ENCODE data around the gene ANTXR1.

DNA sequence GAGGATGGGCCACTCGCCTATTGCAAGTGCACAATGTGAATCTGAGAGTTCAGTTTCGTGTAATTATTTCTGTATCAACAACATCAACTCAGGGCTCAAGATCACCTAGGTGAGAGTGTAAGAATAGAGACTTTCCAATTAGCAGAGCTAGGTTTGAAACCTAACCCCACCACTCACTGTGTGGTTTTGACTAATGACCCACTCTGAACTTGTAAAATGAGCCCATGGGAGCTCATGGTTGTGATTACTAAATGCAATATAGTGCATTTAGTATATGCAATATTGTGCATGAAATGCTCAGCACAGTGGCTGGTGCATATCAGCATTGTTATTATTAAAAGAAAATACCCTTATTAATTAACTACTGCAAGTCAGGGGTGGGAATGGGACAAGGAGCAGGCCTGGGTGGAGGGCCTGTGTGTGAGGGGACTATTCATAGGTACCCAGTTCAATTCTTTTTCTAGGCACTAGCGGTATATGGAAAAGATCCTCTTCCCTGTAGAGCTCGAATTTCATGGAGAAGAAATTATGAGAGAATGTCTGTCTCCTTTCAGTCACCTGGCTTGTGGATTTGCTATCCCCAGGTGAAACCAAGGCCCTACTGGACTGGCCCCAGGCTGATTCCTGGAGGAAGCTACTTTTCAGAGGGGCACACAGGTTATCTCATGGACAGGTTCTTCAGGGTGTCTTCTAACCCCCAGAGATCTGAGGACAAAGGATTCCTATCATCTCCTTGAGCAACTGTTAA is 204.5 kb downstream of the ANTXR1 start:
- TF ChIP-seq ZNF8 (CRISPR knock-in tag; IDR thresholded peaks at IDR 0.05), result no peak
- no peak for TF ChIP-seq OSR1 (CRISPR knock-in tag; IDR thresholded peaks at IDR 0.05)
